Fibroblast of lung (primary cell): Measurements from ENCODE around the gene POLE3.

Experiments
- CTCF ChIP-seq, 2 donors: IDR thresholded peaks in 1 of 2; conservative IDR thresholded peaks in 1 of 2; 1 replicate in 1 of 2; 2 replicates in 1 of 2; pipeline ENCODE4 v1.5.1; 2011 to 2012; ENCODE audit warnings: low read length in 2 of 2, control low read depth in 1 of 2, inconsistent platforms in 1 of 2, low read depth in 1 of 2, mild to moderate bottlenecking in 1 of 2
- EZH2 ChIP-seq: IDR thresholded peaks from 2 replicates; pipeline ENCODE4 v1.5.1; 2012; ENCODE audit warnings: low read length, control low read depth, mild to moderate bottlenecking; ENCODE audit errors: missing control alignments

GRCh38 chr9:113409883-113410206 is 630 bp downstream of the POLE3 start:
- TF ChIP-seq CTCF (conservative IDR thresholded peaks at IDR 0.05 in 1 of 2, IDR thresholded peaks at IDR 0.05 in 1 of 2; ENCODE audit: low read depth in 1 of 2, low read length in 2 of 2) = no peak
- TF ChIP-seq EZH2 = no peak
